Activated CD4-positive, alpha-beta T cell treated with anti-CD3 and anti-CD28 coated beads, Interleukin-2, amount 50 U/mL, for 24 hours (primary cell): ENCODE results near the gene FAM136A.
"Not testable (repeated sequence)": the region's sequence is repeated elsewhere in the genome, so short reads cannot be mapped to it uniquely, and the experiment has no call there.

Experiments used
- DNase-seq, 2 donors: peaks; one replicate each; pipeline ENCODE4 v3.0.0-alpha.2; 2020; ENCODE audit warnings: low read depth in 1 of 2, low spot score in 1 of 2

The FAM136A gene

DNA sequence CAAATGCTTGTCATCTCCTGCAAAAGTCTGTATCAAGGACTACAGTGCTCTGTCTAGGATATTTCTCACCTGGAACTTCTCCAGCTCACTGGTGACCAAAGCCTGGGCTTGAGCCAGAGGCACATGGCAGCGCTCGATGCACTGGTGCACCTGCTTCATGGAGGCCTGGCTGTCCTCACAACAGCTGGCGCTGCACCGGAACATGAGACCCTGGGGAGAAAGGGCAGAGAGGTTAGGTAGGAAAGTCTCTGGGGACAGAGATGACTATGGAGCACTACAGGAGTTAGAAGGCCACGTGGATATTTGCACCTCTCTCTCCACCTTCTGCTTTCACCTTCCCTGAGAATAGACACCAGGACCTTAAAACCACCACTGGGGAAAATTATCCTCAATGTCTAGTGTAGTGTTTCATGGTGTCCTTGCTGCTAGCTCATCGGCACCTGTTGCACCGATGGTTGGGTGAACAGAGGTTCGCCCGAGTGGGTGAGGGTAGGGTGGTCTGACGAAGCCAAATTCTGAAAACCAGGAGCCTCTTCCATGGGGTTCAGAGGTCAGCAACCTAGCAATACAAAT, 1.0 kb downstream of the FAM136A start:
- no peak for DNase-seq

DNA sequence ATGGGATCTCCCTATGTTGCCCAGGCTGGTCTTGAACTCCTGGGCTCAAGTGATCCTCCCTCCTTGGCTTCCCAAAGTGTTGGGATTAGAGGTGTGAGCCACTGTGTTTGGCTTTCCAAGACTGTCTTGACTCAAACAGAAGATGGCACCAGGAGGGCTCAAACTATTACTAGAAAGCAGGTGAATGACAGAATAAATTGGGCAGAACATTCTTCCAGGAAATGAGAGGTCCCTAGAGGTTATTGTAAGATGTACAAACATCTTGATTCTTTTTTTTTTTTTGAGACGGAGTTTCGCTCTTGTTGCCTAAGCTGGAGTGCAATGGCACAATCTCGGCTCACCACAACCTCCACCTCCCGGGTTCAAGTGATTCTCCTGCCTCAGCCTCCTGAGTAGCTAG, 4.0 kb downstream of the FAM136A start:
- DNase-seq = not testable (repeated sequence)

DNA sequence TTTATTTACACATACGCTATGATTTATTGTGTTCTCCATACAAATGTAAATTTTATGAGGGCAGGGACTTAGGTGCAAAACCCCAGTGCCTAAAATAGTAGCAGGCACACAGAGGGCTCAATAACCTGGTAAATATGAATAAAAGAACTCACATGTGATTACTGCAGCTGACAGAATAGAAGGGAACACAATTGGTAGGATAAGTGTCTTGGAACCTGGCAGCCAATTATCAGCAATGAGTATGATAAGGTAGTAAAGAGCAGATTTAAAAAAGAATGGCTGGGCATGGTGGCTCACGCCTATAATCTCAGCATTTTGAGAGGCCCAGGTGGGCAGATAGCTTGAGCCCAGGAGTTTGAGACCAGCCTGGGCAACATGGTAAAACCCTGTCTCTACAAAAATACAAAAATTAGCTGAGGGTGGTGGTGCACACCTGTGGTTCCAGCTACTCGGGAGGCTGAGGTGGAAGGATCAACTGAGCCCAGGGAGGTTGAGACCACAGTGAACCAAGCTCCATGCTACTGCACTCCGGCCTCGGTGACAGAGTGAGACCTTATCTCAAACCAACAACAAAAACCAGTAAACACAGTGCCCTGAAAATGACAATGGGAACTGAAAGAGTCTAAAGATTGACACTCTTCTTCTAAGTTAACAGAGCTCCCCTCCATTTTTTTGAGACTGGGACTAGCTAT, 18.2 kb downstream of the FAM136A start:
- DNase-seq = no peak

DNA sequence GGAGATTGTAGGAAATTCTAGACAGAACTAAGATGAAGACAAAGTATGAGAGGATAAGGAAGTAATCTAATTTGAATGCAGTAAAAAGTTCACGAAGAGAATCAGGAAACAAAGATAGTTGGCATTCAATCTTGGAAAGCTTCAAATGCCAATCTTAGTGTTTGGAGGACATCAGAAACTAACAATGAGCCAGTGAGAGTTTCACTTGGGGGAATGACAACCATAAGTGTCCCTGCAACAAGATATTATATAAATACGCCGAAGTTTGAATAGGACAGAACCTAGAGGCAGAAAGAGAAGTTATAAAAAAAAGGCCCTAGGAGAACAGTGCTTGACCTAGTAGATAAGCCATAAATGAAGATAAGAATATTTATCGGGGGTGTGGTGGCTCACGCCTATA, 19.4 kb downstream of the FAM136A start:
- DNase-seq = no peak

DNA sequence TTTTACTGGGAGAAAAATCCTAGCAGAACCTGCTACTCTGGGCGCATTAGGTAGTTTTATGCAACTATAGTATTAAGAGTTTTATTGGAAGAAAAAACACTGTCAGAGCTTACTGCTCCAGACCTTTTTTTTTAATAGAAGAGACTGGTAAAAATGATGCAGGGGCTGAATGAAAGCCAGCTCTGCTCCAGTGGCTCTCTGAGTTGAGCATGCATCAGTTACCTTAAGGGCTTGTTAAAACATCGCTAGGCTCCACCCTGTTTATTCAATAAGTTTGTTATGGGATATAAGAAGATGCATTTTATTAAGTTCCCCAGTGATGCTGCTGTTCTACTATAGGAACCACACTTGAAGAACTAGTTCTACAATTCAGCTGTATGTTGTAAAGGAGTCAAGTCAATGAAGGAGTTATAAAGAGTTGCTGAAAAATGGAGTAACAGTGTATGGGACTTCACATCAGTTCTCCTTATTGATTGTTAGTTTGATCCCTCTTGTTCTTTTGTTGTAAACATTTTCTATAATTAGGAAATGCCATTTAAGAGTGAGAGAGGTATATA, 21.5 kb downstream of the FAM136A start:
- no peak for DNase-seq

DNA sequence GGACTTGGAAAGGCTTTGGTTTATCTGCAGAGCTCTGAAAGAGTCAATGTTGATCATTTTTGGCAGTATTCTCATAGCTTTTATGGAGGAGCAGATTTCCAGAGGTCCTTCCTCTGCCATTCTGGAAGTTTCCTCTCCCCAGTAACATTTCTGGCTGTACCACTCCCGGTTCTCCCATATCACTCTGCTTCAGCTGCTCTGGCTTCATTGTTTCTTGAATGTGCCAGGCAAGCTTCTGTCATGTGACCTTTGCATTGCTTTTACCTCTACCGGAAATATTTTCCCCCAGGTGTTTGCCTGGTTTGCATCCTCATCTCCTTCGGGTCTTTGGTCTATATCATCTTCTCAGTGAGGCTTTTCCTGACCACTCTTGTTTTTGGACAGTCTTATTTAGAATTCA, 31.5 kb downstream of the FAM136A start:
- DNase-seq = no peak

DNA sequence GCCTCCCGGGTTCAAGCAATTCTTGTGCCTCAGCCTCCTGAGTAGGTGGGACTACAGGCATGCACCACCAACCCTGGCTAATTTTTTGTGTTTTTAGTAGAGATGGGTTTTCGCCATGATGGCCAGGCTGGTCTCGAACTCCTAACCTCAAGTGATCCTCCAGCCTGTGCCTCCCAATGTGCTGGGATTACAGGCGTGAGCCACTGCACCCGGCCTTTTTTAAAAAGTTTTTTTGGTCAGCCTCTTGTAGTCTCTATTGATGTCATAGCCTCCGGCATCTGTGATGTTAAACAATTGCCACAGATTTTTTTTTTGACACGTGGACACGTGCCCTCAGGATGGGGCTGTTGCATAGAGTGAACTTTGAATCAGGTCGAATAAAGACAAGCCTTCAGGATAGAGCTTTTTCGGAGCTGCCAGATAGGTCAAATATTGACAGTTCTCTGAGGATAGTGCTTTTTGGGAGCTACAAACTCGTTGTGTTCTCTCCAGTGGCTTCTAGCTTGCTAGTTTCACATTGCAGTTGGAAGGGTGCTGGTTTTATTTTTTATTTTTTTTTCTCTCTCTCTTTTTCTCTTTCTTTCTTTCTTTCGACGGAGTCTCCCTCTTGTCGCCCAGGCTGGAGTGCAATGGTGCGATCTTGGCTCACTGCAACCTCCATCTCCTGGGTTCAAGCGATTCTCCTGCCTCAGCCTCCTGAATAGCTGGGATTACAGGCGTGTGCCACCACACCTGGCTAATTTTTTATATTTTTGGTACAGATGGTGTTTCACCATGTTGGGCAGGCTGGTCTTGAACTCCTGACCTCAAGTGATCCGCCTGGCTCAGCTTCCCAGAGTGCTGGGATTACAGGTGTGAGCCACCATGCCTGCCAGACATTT, 32.2 kb downstream of the FAM136A start:
- DNase-seq = not testable (repeated sequence)

DNA sequence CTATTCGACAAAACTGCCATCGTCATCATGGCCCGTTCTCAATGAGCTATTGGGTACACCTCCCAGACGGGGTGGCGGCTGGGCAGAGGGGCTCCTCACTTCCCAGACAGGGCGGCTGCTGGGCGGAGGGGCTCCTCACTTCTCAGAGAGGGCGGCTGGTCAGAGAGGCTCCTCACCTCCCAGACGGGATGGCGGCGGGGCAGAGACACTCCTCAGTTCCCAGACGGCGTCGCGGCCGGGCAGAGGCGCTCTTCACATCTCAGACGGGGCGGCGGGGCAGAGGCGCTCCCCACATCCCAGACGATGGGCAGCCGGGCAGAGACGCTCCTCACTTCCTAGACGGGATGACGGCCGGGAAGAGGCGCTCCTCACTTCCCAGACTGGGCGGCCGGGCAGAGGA, 34.9 kb downstream of the FAM136A start:
- not testable (repeated sequence) for DNase-seq

DNA sequence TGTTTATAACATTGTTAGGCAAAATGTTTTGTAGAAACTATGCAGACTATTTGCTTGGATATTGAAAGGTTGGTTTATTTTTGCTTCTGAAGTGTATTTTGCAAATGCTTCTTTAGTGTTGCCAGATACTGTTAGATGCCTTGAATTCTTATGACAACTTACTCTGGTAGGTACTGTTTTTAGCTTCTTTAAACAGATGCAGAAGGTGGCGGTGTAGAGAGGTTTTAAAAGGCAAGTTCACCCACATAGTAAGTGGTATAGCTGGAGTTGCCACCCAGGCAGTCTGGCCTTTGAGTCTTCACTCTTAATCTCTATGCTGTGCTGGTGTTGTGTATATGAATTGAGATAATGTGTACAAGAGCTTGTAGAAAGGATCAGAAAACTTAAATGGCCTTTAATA, 40.4 kb downstream of the FAM136A start:
- DNase-seq = no peak

DNA sequence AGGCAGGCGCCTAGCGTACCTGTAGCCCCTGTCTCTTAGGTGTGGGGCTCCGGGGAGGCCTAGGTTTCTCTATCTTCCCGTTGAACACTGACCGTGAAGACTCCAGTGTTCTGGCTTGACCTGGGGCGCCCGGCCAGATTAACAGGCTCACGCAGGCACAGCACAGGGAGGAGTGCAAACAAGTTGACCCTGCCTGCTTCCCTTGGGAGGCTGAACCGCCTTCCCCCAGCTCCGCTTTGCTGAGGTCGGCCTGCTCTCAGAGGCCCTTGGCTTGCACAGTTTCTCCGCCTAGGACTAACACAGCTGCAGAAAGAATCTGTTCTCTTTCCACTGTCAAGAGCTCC, 43.4 kb downstream of the FAM136A start:
- DNase-seq = no peak

DNA sequence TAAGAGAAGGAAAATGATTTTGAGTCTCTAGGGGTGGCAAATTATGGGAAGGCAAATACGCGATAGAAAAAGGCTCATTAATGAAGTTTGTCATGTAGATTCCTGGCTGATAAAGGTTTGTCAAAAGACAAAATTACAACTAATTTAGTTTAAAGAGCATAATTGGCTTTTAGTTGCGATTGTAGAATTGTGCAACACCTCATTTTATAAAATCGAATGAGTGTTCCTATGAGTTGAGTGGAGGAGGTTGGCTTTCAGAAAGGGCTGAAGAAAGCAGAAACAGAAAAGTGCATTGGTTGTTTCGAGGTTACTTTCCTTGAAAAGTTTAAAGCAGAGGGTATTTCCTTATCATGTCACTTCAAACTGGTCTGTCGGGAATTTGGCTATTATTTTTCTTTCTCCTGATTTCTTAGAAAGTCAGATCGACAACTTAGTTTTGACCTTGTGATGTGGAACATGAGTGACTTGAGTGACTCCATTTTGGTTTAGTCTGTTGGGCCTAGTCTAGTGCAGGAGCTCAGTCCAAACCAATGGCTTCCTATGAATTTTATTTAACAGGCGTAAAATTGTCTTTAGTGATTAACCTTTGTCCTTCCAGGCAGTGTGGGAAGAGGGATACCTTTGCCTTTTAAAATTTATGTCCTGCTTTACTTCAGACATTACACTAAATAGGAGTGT, 46.1 kb downstream of the FAM136A start:
- no peak for DNase-seq

DNA sequence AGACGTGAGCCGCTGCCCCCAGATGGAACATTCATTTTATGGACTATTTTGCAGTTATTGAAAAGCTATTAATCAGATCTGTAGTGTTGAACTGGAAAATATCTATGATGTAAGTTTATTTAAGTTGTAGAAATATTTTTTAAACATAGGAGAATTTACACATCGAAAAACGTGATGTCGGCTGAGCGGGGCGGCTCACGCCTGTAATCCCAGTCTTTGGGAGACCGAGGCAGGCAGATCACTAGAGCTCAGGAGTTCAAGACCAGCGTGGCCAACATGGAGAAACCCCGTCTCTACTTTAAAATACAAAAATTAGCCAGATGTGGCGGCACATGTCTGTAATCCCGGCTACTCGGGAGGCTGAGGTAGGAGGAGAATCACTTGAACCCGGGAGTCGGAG, 51.4 kb downstream of the FAM136A start:
- DNase-seq = no peak

DNA sequence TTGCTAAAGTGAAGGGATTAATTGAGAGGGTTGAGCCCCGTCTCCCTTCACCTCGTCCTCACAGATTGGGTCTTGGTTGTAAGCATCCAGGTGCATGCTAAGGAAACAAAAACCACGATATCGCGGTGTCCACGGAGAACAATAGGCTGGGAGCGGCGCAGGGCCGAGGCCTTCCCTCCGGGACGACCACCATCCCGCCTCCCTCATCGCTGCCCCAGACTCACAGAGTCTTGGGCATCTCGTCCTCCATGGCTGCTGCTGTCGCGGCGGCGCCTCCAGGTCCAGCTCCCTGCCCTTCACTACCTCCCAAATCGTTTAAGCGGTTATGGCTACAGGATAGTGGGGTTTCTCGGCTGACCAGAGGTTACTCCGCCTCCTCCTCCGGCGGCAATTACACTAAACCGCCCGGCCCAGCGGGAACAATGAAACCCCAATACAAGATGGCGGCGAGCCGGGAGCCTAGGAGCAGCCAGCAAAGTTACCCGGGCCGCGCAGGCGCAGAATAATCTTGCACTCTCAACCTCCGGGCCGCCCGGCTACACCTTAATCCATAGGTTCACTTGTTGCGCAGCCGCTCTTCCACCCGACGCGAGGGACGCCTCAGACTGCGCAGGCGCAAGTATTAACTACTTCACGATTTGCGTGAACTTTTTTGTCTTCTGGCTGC, 53.6 kb downstream of the FAM136A start, which contains the start of gene TIA1:
Gene TIA1, minus strand, starts transcription at position 448 of the 667 bp plus-strand sequence. Its CDS starts 198 bp downstream, at position 250.
- peak; percentile 93 to 96 for DNase-seq

DNA sequence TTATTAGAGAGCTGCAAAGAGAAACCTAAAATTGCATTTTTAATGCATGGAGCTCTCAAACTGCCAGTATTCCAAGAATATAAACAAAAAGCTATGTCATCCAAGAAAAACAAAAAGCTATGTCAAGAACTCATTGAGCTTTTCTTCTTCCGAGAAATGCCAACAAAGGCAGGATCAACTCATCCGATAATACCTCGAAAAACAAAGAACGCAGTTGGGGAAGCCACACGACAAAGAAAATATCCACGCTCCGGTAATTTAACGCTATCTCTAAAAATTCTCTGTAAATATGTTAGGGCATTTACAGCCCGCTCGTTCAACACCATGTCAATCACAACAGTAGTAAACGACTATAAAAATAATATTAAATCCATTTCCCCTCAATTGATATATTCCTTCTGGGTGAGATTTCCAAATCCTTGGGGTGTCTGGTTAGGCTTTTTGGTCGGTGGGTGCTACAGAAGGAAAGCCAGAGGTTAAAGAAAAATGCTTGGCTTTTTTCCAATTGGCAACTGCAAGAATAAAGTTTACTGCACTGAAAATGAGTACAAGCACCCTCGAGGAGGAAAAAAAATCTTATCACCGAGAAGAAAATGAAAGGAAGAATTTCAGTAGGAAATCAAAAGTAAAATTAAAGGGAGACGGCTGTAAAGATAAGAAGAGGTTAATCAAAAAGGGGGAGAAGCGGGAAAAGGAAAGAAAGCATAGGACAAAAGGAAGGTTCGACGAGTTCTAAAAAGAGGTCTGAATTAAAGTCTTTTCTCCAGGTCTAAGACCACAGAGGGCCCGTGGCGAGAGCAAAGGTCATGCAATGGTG, 54.3 kb downstream of the FAM136A start:
- no peak for DNase-seq
